Panc1 (cell line): ENCODE data around the gene SPPL2A. TPM values are rescaled to one million over a fixed set of nuclear protein-coding genes. Genes with fewer than 3 reads are reported as not detected.

Experiments used
- ATAC-seq: fragments of 200-7000 bp; cut with Tn5 transposase; 2 replicates; pipeline ENCODE4 v1.9.1; 2020; ENCODE audit warnings: mild to moderate bottlenecking, moderate library complexity
- BruUV-seq: library from RNA; stranded (reverse); fragments of 400-500 nt; replicated peaks from 2 replicates; lab custom pipeline; 2021; lab: Mats Ljungman, UMichigan
- CTCF ChIA-PET: fragments of 300-600 bp; sonication (Branson Sonifier 250); formaldehyde crosslinking; loops from one replicate; lab custom pipeline; 2022; ENCODE audit warnings: antibody characterized with exemption; lab: Charles Lee
- POLR2A ChIA-PET: fragments of 300-600 bp; sonication (Branson Sonifier 250); formaldehyde crosslinking; loops from one replicate; lab custom pipeline; 2022; ENCODE audit warnings: antibody characterized with exemption; lab: Charles Lee
- DNase-seq: peaks from one replicate; pipeline ENCODE4 v3.0.0-alpha.2; 2010; ENCODE audit warnings: low read depth, low spot score
- H3K27ac ChIP-seq: 2 replicates; pipeline ENCODE4 v1.5.1; 2011; ENCODE audit warnings: mild to moderate bottlenecking, low read length, inconsistent platforms
- H3K27me3 ChIP-seq: fragments of 200-500 bp; sonication (Bioruptor generic); 2 replicates; pipeline ENCODE4 v1.6.0; 2014; ENCODE audit warnings: low read length, inconsistent platforms; ENCODE audit not compliant: control insufficient read depth, insufficient read depth
- H3K36me3 ChIP-seq: fragments of 200-500 bp; sonication (Bioruptor generic); 2 replicates; pipeline ENCODE4 v1.5.1; 2014; ENCODE audit warnings: inconsistent platforms, mild to moderate bottlenecking, low read length, moderate library complexity; ENCODE audit not compliant: control insufficient read depth, insufficient read depth
- H3K4me1 ChIP-seq: 2 replicates; pipeline ENCODE4 v1.5.1; 2011; ENCODE audit warnings: inconsistent platforms, mild to moderate bottlenecking, low read length, moderate library complexity; ENCODE audit not compliant: control insufficient read depth, insufficient read depth
- H3K4me3 ChIP-seq, 2 experiments: 2 replicates each; pipeline ENCODE4 v1.5.1; 2011 to 2012; ENCODE audit warnings: low read depth in 2 of 2, low read length in 2 of 2, mild to moderate bottlenecking in 2 of 2, inconsistent platforms in 1 of 2, moderate library complexity in 1 of 2
- H3K9me3 ChIP-seq: fragments of 200-500 bp; sonication (Bioruptor generic); 2 replicates; pipeline ENCODE4 v1.5.1; 2014; ENCODE audit warnings: low read depth, mild to moderate bottlenecking, inconsistent platforms, low read length, moderate library complexity; ENCODE audit not compliant: control insufficient read depth, insufficient read depth
- POLR2AphosphoS5 ChIP-seq: IDR thresholded peaks from 2 replicates; pipeline ENCODE4 v1.6.1; 2012; ENCODE audit warnings: mild to moderate bottlenecking, low read depth, low read length, moderate library complexity
- SIN3A ChIP-seq: IDR thresholded peaks from 2 replicates; pipeline ENCODE4 v1.6.1; 2012; ENCODE audit warnings: low read depth, mild to moderate bottlenecking, low read length, moderate library complexity, borderline replicate concordance; ENCODE audit not compliant: insufficient read depth
- TCF7L2 ChIP-seq: IDR thresholded peaks from 2 replicates; pipeline ENCODE4 v1.6.1; 2011; ENCODE audit warnings: mild to moderate bottlenecking, low read depth, low read length, inconsistent platforms
- in situ Hi-C: cut with HindIII; loops from 2 replicates; pipeline ENCODE4 v1.10.0; 2016; ENCODE audit warnings: low sequenced_read_pairs, low pct_unique_long_range_greater_than_20kb
- intact Hi-C: fragments of 100-400 bp; cut with micrococcal nuclease; formaldehyde crosslinking; loops from one replicate; pipeline ENCODE4 v1.10.0; 2022; ENCODE audit not compliant: unreplicated experiment
- total RNA-seq: library from RNA; stranded (reverse); gene quantifications from one replicate; pipeline ENCODE4 v1.2.1, GENCODE V29; 2021; ENCODE audit not compliant: unreplicated experiment
- TF ChIP-seq, protein P1 (sequence below), 2 experiments: IDR thresholded peaks; 2 replicates each; pipeline ENCODE4 v1.6.1; 2011 to 2012; ENCODE audit warnings: low read depth in 2 of 2, control low read depth in 1 of 2, low read length in 1 of 2, mild to moderate bottlenecking in 1 of 2, moderate library complexity in 1 of 2; ENCODE audit not compliant: insufficient read depth in 1 of 2
- TF ChIP-seq, protein P2 (sequence below): fragments of 450-650 bp; IDR thresholded peaks from 2 replicates; pipeline ENCODE4 v1.5.1; 2017; ENCODE audit warnings: mild to moderate bottlenecking

SPPL2A gene
- total RNA-seq, 1 experiment from 2014 or later, result 154 TPM

DNA sequence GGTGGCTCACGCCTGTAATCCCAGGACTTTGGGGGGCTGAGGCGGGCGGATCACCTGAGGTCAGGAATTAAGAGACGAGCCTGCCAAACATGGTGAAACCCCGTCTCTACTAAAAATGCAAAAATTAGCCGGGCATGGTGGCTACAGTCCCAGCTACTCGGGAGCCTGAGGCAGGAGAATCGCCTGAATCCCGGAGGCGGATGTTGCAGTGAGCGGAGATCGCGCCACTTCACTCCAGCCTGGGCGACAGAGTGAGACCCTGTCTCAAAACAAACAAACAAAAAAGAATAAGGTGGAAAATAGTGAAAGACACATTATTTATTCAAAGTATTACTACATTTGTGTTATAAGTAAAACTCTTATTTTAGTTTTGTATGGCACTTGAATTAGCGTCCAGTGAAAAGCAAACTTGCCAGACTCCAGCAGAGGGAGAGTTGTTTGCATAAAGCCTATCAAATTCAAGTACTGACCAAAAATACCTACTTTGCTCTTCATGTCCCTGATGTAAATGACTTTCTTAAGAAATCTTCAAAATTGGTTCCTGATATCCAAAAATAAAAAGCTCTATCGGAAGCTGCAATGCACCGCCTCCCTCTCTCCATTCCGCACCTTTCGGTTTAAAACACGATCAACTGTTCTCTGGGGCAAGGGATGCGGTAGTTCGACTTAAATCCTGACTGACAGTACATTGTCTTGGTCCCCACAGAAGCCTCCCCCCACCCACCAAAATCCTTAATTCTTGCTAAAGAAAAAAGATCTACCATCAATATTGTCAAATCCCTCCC, 80.1 kb downstream of the SPPL2A start:
- Histone ChIP-seq H3K27ac (peak overlapping the region; percentile 91), H3K36me3 (no peaks in the 10 kb centered on the region), H3K4me3 (peak overlapping the region; percentile 75 to 81), H3K27me3 (no peaks in the 10 kb centered on the region), H3K4me1 (peaks cover 15% of the 10 kb centered on the region), H3K9me3 (no peaks in the 10 kb centered on the region)
- POLR2A ChIA-PET, result no interaction called here
- DNase-seq (no peak), ATAC-seq (no peak)
- in situ Hi-C loops (no loop called here), intact Hi-C loops (no loop called here)
- TF ChIP-seq, protein P1, sequence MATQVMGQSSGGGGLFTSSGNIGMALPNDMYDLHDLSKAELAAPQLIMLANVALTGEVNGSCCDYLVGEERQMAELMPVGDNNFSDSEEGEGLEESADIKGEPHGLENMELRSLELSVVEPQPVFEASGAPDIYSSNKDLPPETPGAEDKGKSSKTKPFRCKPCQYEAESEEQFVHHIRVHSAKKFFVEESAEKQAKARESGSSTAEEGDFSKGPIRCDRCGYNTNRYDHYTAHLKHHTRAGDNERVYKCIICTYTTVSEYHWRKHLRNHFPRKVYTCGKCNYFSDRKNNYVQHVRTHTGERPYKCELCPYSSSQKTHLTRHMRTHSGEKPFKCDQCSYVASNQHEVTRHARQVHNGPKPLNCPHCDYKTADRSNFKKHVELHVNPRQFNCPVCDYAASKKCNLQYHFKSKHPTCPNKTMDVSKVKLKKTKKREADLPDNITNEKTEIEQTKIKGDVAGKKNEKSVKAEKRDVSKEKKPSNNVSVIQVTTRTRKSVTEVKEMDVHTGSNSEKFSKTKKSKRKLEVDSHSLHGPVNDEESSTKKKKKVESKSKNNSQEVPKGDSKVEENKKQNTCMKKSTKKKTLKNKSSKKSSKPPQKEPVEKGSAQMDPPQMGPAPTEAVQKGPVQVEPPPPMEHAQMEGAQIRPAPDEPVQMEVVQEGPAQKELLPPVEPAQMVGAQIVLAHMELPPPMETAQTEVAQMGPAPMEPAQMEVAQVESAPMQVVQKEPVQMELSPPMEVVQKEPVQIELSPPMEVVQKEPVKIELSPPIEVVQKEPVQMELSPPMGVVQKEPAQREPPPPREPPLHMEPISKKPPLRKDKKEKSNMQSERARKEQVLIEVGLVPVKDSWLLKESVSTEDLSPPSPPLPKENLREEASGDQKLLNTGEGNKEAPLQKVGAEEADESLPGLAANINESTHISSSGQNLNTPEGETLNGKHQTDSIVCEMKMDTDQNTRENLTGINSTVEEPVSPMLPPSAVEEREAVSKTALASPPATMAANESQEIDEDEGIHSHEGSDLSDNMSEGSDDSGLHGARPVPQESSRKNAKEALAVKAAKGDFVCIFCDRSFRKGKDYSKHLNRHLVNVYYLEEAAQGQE (IDR thresholded peaks at IDR 0.05; ENCODE audit: insufficient read depth in 1 of 2, low read depth in 2 of 2, low read length in 1 of 2), result no peak
- TF ChIP-seq POLR2AphosphoS5 (no peak), SIN3A (no peak), TCF7L2 (no peak)
- TF ChIP-seq, protein P2, sequence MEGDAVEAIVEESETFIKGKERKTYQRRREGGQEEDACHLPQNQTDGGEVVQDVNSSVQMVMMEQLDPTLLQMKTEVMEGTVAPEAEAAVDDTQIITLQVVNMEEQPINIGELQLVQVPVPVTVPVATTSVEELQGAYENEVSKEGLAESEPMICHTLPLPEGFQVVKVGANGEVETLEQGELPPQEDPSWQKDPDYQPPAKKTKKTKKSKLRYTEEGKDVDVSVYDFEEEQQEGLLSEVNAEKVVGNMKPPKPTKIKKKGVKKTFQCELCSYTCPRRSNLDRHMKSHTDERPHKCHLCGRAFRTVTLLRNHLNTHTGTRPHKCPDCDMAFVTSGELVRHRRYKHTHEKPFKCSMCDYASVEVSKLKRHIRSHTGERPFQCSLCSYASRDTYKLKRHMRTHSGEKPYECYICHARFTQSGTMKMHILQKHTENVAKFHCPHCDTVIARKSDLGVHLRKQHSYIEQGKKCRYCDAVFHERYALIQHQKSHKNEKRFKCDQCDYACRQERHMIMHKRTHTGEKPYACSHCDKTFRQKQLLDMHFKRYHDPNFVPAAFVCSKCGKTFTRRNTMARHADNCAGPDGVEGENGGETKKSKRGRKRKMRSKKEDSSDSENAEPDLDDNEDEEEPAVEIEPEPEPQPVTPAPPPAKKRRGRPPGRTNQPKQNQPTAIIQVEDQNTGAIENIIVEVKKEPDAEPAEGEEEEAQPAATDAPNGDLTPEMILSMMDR, result no peak
- CTCF ChIA-PET, result no interaction called here
- BruUV-seq, result TSS peak; percentile 85

DNA sequence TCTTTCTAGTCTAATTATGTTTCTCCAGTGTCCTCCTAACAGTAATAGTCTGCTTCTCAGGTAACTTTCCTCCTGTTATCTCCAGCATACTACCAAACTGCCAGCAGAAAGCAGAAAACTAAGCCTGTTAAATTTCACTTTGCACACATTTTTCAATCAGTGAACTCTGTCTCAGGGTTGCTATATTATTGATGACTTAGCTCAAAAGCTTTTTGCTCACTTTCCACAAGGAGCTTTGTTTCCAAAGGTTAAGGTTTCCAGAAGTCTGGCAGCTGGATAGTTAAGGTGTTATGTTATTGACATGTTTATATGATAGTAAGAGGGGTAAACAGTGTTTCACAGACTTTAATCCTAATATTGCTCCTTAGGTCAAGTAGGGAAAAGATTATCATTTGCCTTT, 84.0 kb downstream of the SPPL2A start:
- POLR2A ChIA-PET, result no interaction called here
- in situ Hi-C loops, result no loop called here
- BruUV-seq, result TSS peak; percentile 12

More for the DNA sequence above, 84.0 kb downstream of the SPPL2A start:
- Histone ChIP-seq H3K36me3 (no peaks in the 10 kb centered on the region), H3K9me3 (no peaks in the 10 kb centered on the region), H3K27me3 (no peaks in the 10 kb centered on the region), H3K27ac (no peak overlapping the region), H3K4me1 (peaks cover 5% of the 10 kb centered on the region; the same call in 1 of the 2 replicates), H3K4me3 (no peak overlapping the region)
- DNase-seq (no peak), ATAC-seq (no peak)
- intact Hi-C loops, result no loop called here
- TF ChIP-seq TCF7L2, result no peak
- TF ChIP-seq, protein P2, result no peak
- TF ChIP-seq SIN3A, result no peak
- TF ChIP-seq, protein P1 (IDR thresholded peaks at IDR 0.05; ENCODE audit: insufficient read depth in 1 of 2, low read depth in 2 of 2, low read length in 1 of 2), result no peak
- no peak for TF ChIP-seq POLR2AphosphoS5
- CTCF ChIA-PET, result interaction anchor here (1.0 kb wide), 1 partner anchor 204 kb away, joined by 11 read pairs; no protein-coding TSS in a partner anchor
